ENCODE data around the gene PTPRH. TPM values are rescaled to one million over a fixed set of nuclear protein-coding genes. Genes with fewer than 3 reads are reported as not detected.

PTPRH gene
- total and polyA plus RNA-seq, 9 of the 15 experiments (the other 6 are each of a cell fraction or from before 2014, with no cell fraction given) = 0.87 to 34.3 (median 22.7) TPM

GRCh38 chr19:55216461-55217198, 7.3 kb upstream of the PTPRH start (continued):
- TF ChIP-seq HES1 (IDR thresholded peaks at IDR 0.05; ENCODE audit: low read depth) (no peak), ETV1 (tag; conservative IDR thresholded peaks at IDR 0.05; ENCODE audit: low read depth) (peak; percentile 99), MEF2A (IDR thresholded peaks at IDR 0.05; ENCODE audit: control insufficient read depth, low read depth, low read length) (peak; percentile 76), ZNF75A (CRISPR knock-in tag; IDR thresholded peaks at IDR 0.05) (peak; percentile 38; the same call in 1 of the 2 replicates), NR4A1 (CRISPR knock-in tag; IDR thresholded peaks at IDR 0.05) (no peak), NR4A1 (tag; IDR thresholded peaks at IDR 0.05) (no peak), HDAC1 (IDR thresholded peaks at IDR 0.05) (peak; percentile 49 to 97; a peak in 2 of 4 replicates), SMARCA5 (IDR thresholded peaks at IDR 0.05) (no peak), MYBL2 (IDR thresholded peaks at IDR 0.05; ENCODE audit: low read depth) (no peak), MYBL2 (CRISPR knock-in tag; IDR thresholded peaks at IDR 0.05; ENCODE audit: borderline replicate concordance) (no peak), HNRNPLL (IDR thresholded peaks at IDR 0.05; ENCODE audit: low read depth, low read length, poor library complexity, severe bottlenecking) (peak; percentile 58), TAF9B (IDR thresholded peaks at IDR 0.05; ENCODE audit: partially characterized antibody) (peak; percentile 87), TAF15 (IDR thresholded peaks at IDR 0.05; ENCODE audit: low read depth, low read length) (no peak), ZBTB7A (IDR thresholded peaks at IDR 0.05; ENCODE audit: borderline replicate concordance, control insufficient read depth, low read depth, low read length) (0 out of 2 replicates have a peak, but pooled peaks have one; percentile 29), HSF4 (CRISPR knock-in tag; IDR thresholded peaks at IDR 0.05; ENCODE audit: borderline replicate concordance) (peak; percentile 25; the same call in 1 of the 2 replicates), ARID4B (CRISPR knock-in tag; IDR thresholded peaks at IDR 0.05) (peak; percentile 98), TFAM (CRISPR knock-in tag; conservative IDR thresholded peaks at IDR 0.05) (no peak), HNRNPK (IDR thresholded peaks at IDR 0.05; ENCODE audit: low read depth, low read length, poor library complexity, severe bottlenecking) (no peak), ZNF384 (IDR thresholded peaks at IDR 0.05; ENCODE audit: low read depth, low read length) (no peak; the same call in none of the 2 replicates), POLR2G (IDR thresholded peaks at IDR 0.05; ENCODE audit: low read depth, low read length) (peak; percentile 96), ELF1 (tag; IDR thresholded peaks at IDR 0.05) (peak; percentile 98), SUPT5H (IDR thresholded peaks at IDR 0.05) (peak; percentile 74), GATAD2B (IDR thresholded peaks at IDR 0.05; ENCODE audit: borderline replicate concordance) (peak; percentile 98), HMGN3 (IDR thresholded peaks at IDR 0.05; ENCODE audit: borderline replicate concordance, extremely low read depth, insufficient read length, low read depth, low read length) (no peak), PHF21A (IDR thresholded peaks at IDR 0.05; ENCODE audit: borderline replicate concordance, low read depth) (peak; percentile 70; the same call in 1 of the 2 replicates)

Data from K562 (cell line).